Measurements from ENCODE around the gene TRIM66.

TRIM66 gene

GRCh38 chr11:8714622-8715225, 32.3 kb upstream of the TRIM66 start:
- no peak for DNase-seq

GRCh38 chr11:8713760-8714454, 31.4 kb upstream of the TRIM66 start:
- peak; percentile 69 for DNase-seq

- no peak for DNase-seq
Measured at GRCh38 chr11:8712506-8712905, 30.0 kb upstream of the TRIM66 start.

GRCh38 chr11:8711895-8712442, 29.5 kb upstream of the TRIM66 start:
- no peak for DNase-seq

GRCh38 chr11:8709777-8710176, 27.3 kb upstream of the TRIM66 start:
- DNase-seq, result no peak

GRCh38 chr11:8709002-8709672, 26.7 kb upstream of the TRIM66 start:
- peak; percentile 95 for DNase-seq

GRCh38 chr11:8707541-8708191, 25.2 kb upstream of the TRIM66 start:
- peak; percentile 91 for DNase-seq

GRCh38 chr11:8706673-8707432, 24.4 kb upstream of the TRIM66 start:
- DNase-seq, result no peak

GRCh38 chr11:8705146-8705545, 22.7 kb upstream of the TRIM66 start:
- DNase-seq, result no peak

- no peak for DNase-seq
Measured at GRCh38 chr11:8704136-8704535, 21.7 kb upstream of the TRIM66 start.

- no peak for DNase-seq
Measured at GRCh38 chr11:8702598-8702915, 20.1 kb upstream of the TRIM66 start.

GRCh38 chr11:8701891-8702597, 19.6 kb upstream of the TRIM66 start:
- DNase-seq, result no peak

- DNase-seq, result peak; percentile 63
Measured at GRCh38 chr11:8699903-8700302, 17.4 kb upstream of the TRIM66 start.

GRCh38 chr11:8698917-8699441, 16.5 kb upstream of the TRIM66 start:
- DNase-seq, result no peak

- DNase-seq, result no peak
Measured at GRCh38 chr11:8698379-8698851, 15.9 kb upstream of the TRIM66 start.

- no peak for DNase-seq
Measured at GRCh38 chr11:8697054-8697453, 14.6 kb upstream of the TRIM66 start.

- no peak for DNase-seq
Measured at GRCh38 chr11:8694137-8694536, 11.7 kb upstream of the TRIM66 start.

- DNase-seq, result no peak
Measured at GRCh38 chr11:8693555-8693954, 11.1 kb upstream of the TRIM66 start.

- DNase-seq, result no peak
Measured at GRCh38 chr11:8693010-8693551, 10.6 kb upstream of the TRIM66 start.

GRCh38 chr11:8692417-8692816, 10.0 kb upstream of the TRIM66 start:
- no peak for DNase-seq

- DNase-seq, result no peak
Measured at GRCh38 chr11:8691601-8692000, 9.1 kb upstream of the TRIM66 start.

All from right hindlimb (tissue), 1 donor.